ENCODE results near the gene EML4. TPM values are rescaled to one million over a fixed set of nuclear protein-coding genes. Genes with fewer than 3 reads are reported as not detected.

EML4 gene, protein sequence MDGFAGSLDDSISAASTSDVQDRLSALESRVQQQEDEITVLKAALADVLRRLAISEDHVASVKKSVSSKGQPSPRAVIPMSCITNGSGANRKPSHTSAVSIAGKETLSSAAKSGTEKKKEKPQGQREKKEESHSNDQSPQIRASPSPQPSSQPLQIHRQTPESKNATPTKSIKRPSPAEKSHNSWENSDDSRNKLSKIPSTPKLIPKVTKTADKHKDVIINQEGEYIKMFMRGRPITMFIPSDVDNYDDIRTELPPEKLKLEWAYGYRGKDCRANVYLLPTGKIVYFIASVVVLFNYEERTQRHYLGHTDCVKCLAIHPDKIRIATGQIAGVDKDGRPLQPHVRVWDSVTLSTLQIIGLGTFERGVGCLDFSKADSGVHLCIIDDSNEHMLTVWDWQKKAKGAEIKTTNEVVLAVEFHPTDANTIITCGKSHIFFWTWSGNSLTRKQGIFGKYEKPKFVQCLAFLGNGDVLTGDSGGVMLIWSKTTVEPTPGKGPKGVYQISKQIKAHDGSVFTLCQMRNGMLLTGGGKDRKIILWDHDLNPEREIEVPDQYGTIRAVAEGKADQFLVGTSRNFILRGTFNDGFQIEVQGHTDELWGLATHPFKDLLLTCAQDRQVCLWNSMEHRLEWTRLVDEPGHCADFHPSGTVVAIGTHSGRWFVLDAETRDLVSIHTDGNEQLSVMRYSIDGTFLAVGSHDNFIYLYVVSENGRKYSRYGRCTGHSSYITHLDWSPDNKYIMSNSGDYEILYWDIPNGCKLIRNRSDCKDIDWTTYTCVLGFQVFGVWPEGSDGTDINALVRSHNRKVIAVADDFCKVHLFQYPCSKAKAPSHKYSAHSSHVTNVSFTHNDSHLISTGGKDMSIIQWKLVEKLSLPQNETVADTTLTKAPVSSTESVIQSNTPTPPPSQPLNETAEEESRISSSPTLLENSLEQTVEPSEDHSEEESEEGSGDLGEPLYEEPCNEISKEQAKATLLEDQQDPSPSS
- total RNA-seq (2021; ENCODE audit: unreplicated experiment) (107 TPM), Bru-seq, nascent RNA (percentile 95 among the genes with signal in this experiment), BruChase-seq, experiment 1, labeled RNA remaining after a 2-hour chase (percentile 88 among the genes with signal in this experiment), BruChase-seq, experiment 2, labeled RNA remaining after a 6-hour chase (percentile 90 among the genes with signal in this experiment)
- polyA plus RNA-seq (2012; ENCODE audit: insufficient read length) = 47.3 TPM
- long read RNA-seq, full-length matches to known transcripts = 152 of 249 reads
- long read RNA-seq, partial matches to known transcripts = 55 of 249 reads
- long read RNA-seq, other reads (novel, unspliced or antisense) = 42 of 249 reads

DNA sequence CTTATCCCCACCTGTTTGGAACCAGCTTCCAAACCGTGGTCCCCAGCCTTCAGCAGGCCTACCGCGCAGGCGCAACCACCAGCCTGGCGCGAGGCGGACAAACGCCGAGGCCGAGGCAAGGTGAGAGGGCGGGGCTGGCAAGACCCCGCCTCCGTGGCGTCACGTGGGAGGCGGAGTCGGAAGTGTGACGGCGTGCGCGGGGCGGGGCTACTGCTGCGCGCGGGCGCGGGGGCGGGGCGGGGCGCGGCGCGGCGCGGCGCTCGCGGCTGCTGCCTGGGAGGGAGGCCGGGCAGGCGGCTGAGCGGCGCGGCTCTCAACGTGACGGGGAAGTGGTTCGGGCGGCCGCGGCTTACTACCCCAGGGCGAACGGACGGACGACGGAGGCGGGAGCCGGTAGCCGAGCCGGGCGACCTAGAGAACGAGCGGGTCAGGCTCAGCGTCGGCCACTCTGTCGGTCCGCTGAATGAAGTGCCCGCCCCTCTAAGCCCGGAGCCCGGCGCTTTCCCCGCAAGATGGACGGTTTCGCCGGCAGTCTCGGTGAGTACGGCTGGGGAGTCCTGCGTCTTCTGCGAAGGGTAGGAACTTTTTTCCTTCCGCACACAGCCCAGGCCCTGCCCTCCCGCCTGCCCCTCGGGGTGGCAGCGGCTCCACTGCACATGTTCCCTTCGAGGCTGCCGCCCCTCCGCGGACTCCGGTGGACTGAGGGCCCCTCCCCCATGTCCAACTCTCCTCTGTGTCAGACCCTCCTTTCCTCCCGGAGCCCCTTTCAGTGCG, at the start of gene EML4:
Gene EML4 (plus strand): TSS at position 254 of the 774 bp plus-strand sequence. CDS start 259 bp downstream, at position 513.
- TF ChIP-seq, protein P1, sequence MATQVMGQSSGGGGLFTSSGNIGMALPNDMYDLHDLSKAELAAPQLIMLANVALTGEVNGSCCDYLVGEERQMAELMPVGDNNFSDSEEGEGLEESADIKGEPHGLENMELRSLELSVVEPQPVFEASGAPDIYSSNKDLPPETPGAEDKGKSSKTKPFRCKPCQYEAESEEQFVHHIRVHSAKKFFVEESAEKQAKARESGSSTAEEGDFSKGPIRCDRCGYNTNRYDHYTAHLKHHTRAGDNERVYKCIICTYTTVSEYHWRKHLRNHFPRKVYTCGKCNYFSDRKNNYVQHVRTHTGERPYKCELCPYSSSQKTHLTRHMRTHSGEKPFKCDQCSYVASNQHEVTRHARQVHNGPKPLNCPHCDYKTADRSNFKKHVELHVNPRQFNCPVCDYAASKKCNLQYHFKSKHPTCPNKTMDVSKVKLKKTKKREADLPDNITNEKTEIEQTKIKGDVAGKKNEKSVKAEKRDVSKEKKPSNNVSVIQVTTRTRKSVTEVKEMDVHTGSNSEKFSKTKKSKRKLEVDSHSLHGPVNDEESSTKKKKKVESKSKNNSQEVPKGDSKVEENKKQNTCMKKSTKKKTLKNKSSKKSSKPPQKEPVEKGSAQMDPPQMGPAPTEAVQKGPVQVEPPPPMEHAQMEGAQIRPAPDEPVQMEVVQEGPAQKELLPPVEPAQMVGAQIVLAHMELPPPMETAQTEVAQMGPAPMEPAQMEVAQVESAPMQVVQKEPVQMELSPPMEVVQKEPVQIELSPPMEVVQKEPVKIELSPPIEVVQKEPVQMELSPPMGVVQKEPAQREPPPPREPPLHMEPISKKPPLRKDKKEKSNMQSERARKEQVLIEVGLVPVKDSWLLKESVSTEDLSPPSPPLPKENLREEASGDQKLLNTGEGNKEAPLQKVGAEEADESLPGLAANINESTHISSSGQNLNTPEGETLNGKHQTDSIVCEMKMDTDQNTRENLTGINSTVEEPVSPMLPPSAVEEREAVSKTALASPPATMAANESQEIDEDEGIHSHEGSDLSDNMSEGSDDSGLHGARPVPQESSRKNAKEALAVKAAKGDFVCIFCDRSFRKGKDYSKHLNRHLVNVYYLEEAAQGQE (IDR thresholded peaks at IDR 0.05; ENCODE audit: insufficient read depth in 1 of 2, low read depth in 2 of 2, low read length in 1 of 2) = no peak
- TF ChIP-seq, protein P2, sequence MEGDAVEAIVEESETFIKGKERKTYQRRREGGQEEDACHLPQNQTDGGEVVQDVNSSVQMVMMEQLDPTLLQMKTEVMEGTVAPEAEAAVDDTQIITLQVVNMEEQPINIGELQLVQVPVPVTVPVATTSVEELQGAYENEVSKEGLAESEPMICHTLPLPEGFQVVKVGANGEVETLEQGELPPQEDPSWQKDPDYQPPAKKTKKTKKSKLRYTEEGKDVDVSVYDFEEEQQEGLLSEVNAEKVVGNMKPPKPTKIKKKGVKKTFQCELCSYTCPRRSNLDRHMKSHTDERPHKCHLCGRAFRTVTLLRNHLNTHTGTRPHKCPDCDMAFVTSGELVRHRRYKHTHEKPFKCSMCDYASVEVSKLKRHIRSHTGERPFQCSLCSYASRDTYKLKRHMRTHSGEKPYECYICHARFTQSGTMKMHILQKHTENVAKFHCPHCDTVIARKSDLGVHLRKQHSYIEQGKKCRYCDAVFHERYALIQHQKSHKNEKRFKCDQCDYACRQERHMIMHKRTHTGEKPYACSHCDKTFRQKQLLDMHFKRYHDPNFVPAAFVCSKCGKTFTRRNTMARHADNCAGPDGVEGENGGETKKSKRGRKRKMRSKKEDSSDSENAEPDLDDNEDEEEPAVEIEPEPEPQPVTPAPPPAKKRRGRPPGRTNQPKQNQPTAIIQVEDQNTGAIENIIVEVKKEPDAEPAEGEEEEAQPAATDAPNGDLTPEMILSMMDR (IDR thresholded peaks at IDR 0.05) = no peak
- TF ChIP-seq SIN3A (IDR thresholded peaks at IDR 0.05; ENCODE audit: borderline replicate concordance, insufficient read depth, low read depth, low read length) (peak; percentile 89; the same call in 1 of the 2 replicates), POLR2AphosphoS5 (IDR thresholded peaks at IDR 0.05; ENCODE audit: low read depth, low read length) (peak; percentile 66), TCF7L2 (IDR thresholded peaks at IDR 0.05; ENCODE audit: low read depth, low read length) (no peak)
- H3K9me3 ChIP-seq (ENCODE audit: control insufficient read depth, insufficient read depth, low read depth, low read length) = no peaks in the 10 kb centered on the region
- peak within 1 kb of the TSS; percentile 80 to 90 for H3K4me3 ChIP-seq (ENCODE audit: low read depth in 2 of 2, low read length in 2 of 2)
- ATAC-seq (peak; percentile 95), DNase-seq (ENCODE audit: low read depth, low spot score) (peak; percentile 56)
- in situ Hi-C loops (cut with HindIII; ENCODE audit: low pct_unique_long_range_greater_than_20kb, low sequenced_read_pairs) = no loop called here
- peaks cover 41% of the 10 kb centered on the region for H3K4me1 ChIP-seq (ENCODE audit: control insufficient read depth, insufficient read depth, low read length)
- BruUV-seq (replicated peaks) = no TSS peak
- ChIA-PET POLR2A (interaction anchor here (0.6 kb wide), 1 partner anchor 35 kb away, joined by 3 read pairs; no protein-coding TSS in a partner anchor), CTCF (no interaction called here)
- H3K27ac ChIP-seq (ENCODE audit: low read length) = peak within 1 kb of the TSS; percentile 96
- peaks cover 11% of the 10 kb centered on the region for H3K36me3 ChIP-seq (ENCODE audit: control insufficient read depth, insufficient read depth, low read length)
- no peaks in the 10 kb centered on the region for H3K27me3 ChIP-seq (ENCODE audit: control insufficient read depth, insufficient read depth, low read length)
- intact Hi-C loops (cut with micrococcal nuclease; ENCODE audit: unreplicated experiment) = no loop called here

DNA sequence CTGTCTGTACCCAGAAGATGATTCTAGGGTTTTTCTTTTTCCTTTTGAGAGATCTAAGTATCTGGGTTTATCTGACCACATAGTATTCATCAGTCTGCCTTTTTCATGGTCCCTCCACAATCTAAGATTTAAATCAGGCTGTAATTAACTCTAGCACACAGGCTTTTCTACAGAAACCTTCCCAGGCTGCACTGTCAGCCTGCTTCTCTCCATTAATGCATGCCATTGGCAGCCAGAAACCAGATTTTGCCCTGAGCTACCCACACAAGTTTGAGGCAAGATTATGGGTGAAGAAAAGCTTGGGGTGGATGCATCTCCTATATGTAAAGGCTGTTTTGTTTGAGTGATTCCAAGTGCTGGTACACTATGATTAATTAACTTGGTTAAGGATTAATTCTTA, 45.7 kb upstream of the EML4 start:
- POLR2A ChIA-PET = no interaction called here
- peak overlapping the region; percentile 79 for H3K27ac ChIP-seq (ENCODE audit: low read length)
- CTCF ChIA-PET = no interaction called here
- intact Hi-C loops (cut with micrococcal nuclease; ENCODE audit: unreplicated experiment) (no loop called here), in situ Hi-C loops (cut with HindIII; ENCODE audit: low pct_unique_long_range_greater_than_20kb, low sequenced_read_pairs) (no loop called here)
- no peaks in the 10 kb centered on the region for H3K36me3 ChIP-seq (ENCODE audit: control insufficient read depth, insufficient read depth, low read length)
- H3K9me3 ChIP-seq (ENCODE audit: control insufficient read depth, insufficient read depth, low read depth, low read length) = peaks cover 11% of the 10 kb centered on the region; the same call in 1 of the 2 replicates
- H3K4me1 ChIP-seq (ENCODE audit: control insufficient read depth, insufficient read depth, low read length) = peaks cover 53% of the 10 kb centered on the region
- ATAC-seq = no peak
- DNase-seq (ENCODE audit: low read depth, low spot score) = no peak
- TF ChIP-seq POLR2AphosphoS5 (IDR thresholded peaks at IDR 0.05; ENCODE audit: low read depth, low read length) (no peak), TCF7L2 (IDR thresholded peaks at IDR 0.05; ENCODE audit: low read depth, low read length) (no peak), SIN3A (IDR thresholded peaks at IDR 0.05; ENCODE audit: borderline replicate concordance, insufficient read depth, low read depth, low read length) (no peak)
- TF ChIP-seq, protein P2 (IDR thresholded peaks at IDR 0.05) = no peak
- TF ChIP-seq, protein P1 (IDR thresholded peaks at IDR 0.05; ENCODE audit: insufficient read depth in 1 of 2, low read depth in 2 of 2, low read length in 1 of 2) = no peak
- H3K27me3 ChIP-seq (ENCODE audit: control insufficient read depth, insufficient read depth, low read length) = no peaks in the 10 kb centered on the region
- no TSS peak for BruUV-seq (replicated peaks)
- no peak overlapping the region for H3K4me3 ChIP-seq (ENCODE audit: low read depth in 2 of 2, low read length in 2 of 2)

All from Panc1 (cell line).